HEK293 (cell line): ENCODE data around the gene SNX20.

Experiments used
- CTCF ChIA-PET: fragments of 350-600 bp; formaldehyde crosslinking; extraction: SDS; loops from one replicate; lab custom pipeline; 2021; ENCODE audit warnings: antibody characterized with exemption; lab: Yijun Ruan, JAX
- POLR2A ChIA-PET: fragments of 300-600 bp; formaldehyde crosslinking; extraction: SDS; loops from one replicate; lab custom pipeline; 2020; ENCODE audit warnings: antibody characterized with exemption, inconsistent platforms; lab: Yijun Ruan, JAX
- H3K27ac ChIP-seq: fragments of 200-500 bp; sonication (Bioruptor generic); 2 replicates; pipeline ENCODE4 v1.5.1; 2014; ENCODE audit warnings: low read depth, low read length, control low read depth, inconsistent platforms; ENCODE audit errors: extremely low read depth
- H3K36me3 ChIP-seq, 2 experiments: fragments of 200-500 bp in 1 of 2; sonication (Bioruptor generic) in 1 of 2; 1 replicate in 1 of 2; 2 replicates in 1 of 2; pipeline ENCODE4 v1.5.1; 2014 to 2017; ENCODE audit warnings: inconsistent platforms in 2 of 2, low read length in 2 of 2; ENCODE audit not compliant: control insufficient read depth in 2 of 2, insufficient read depth in 1 of 2
- H3K4me1 ChIP-seq: fragments of 200-500 bp; sonication (Bioruptor generic); 2 replicates; pipeline ENCODE4 v1.5.1; 2014; ENCODE audit warnings: mild to moderate bottlenecking, low read length, inconsistent platforms; ENCODE audit not compliant: control insufficient read depth, insufficient read depth
- H3K4me3 ChIP-seq: 2 replicates; pipeline ENCODE4 v1.5.1; 2011; ENCODE audit warnings: low read depth, mild to moderate bottlenecking, control low read depth, low read length, moderate library complexity
- H3K9me3 ChIP-seq: fragments of 200-500 bp; sonication (Bioruptor generic); 2 replicates; pipeline ENCODE4 v1.5.1; 2014; ENCODE audit warnings: low read depth, low read length, inconsistent platforms; ENCODE audit not compliant: control insufficient read depth, insufficient read depth
- BCL11A ChIP-seq: fragments of 450-650 bp; formaldehyde crosslinking; IDR thresholded peaks from 2 replicates; pipeline ENCODE4 v1.5.1; 2016; ENCODE audit warnings: low read depth, missing biosample characterization, missing genetic modification characterization
- GLIS2 ChIP-seq: fragments of 450-650 bp; formaldehyde crosslinking; IDR thresholded peaks from 2 replicates; pipeline ENCODE4 v1.5.1; 2016; ENCODE audit warnings: missing biosample characterization, missing genetic modification characterization
- KLF16 ChIP-seq: fragments of 450-650 bp; formaldehyde crosslinking; IDR thresholded peaks from 2 replicates; pipeline ENCODE4 v1.5.1; 2017; ENCODE audit warnings: missing biosample characterization, missing genetic modification characterization
- MZF1 ChIP-seq: fragments of 450-650 bp; formaldehyde crosslinking; IDR thresholded peaks from 2 replicates; pipeline ENCODE4 v1.5.1; 2017; ENCODE audit warnings: missing biosample characterization, missing genetic modification characterization, borderline replicate concordance
- RBAK ChIP-seq: fragments of 450-650 bp; formaldehyde crosslinking; IDR thresholded peaks from 2 replicates; pipeline ENCODE4 v1.5.1; 2016; ENCODE audit warnings: missing biosample characterization, missing genetic modification characterization
- REST ChIP-seq: fragments of 450-650 bp; formaldehyde crosslinking; IDR thresholded peaks from 2 replicates; pipeline ENCODE4 v1.5.1; 2016; ENCODE audit warnings: missing biosample characterization, missing genetic modification characterization
- SCRT2 ChIP-seq: fragments of 450-650 bp; formaldehyde crosslinking; IDR thresholded peaks from 2 replicates; pipeline ENCODE4 v1.5.1; 2016; ENCODE audit warnings: missing biosample characterization, missing genetic modification characterization
- SETDB1 ChIP-seq: IDR thresholded peaks from one replicate; pipeline ENCODE4 v1.6.1; 2017; ENCODE audit warnings: mild to moderate bottlenecking, low read length, moderate library complexity, mixed read lengths; ENCODE audit not compliant: insufficient read length
- WT1 ChIP-seq: fragments of 450-650 bp; formaldehyde crosslinking; IDR thresholded peaks from 2 replicates; pipeline ENCODE4 v1.5.1; 2016; ENCODE audit warnings: missing biosample characterization, missing genetic modification characterization
- ZBTB10 ChIP-seq: fragments of 450-650 bp; formaldehyde crosslinking; IDR thresholded peaks from 2 replicates; pipeline ENCODE4 v1.5.1; 2016; ENCODE audit warnings: missing biosample characterization, missing genetic modification characterization
- ZBTB6 ChIP-seq: fragments of 450-650 bp; formaldehyde crosslinking; IDR thresholded peaks from 2 replicates; pipeline ENCODE4 v1.5.1; 2017; ENCODE audit warnings: missing biosample characterization, missing genetic modification characterization
- ZFHX2 ChIP-seq: fragments of 450-650 bp; formaldehyde crosslinking; conservative IDR thresholded peaks from 2 replicates; pipeline ENCODE4 v1.5.1; 2016; ENCODE audit warnings: missing biosample characterization, missing genetic modification characterization
- ZNF146 ChIP-seq: fragments of 450-650 bp; formaldehyde crosslinking; IDR thresholded peaks from 2 replicates; pipeline ENCODE4 v1.5.1; 2016; ENCODE audit warnings: missing biosample characterization, missing genetic modification characterization
- ZNF239 ChIP-seq: fragments of 450-650 bp; formaldehyde crosslinking; IDR thresholded peaks from 2 replicates; pipeline ENCODE4 v1.5.1; 2016; ENCODE audit warnings: missing biosample characterization, missing genetic modification characterization
- ZNF302 ChIP-seq: fragments of 450-650 bp; formaldehyde crosslinking; IDR thresholded peaks from 2 replicates; pipeline ENCODE4 v1.5.1; 2016; ENCODE audit warnings: missing biosample characterization, missing genetic modification characterization, low read depth
- ZNF391 ChIP-seq: fragments of 450-650 bp; formaldehyde crosslinking; IDR thresholded peaks from 2 replicates; pipeline ENCODE4 v1.5.1; 2016; ENCODE audit warnings: low read depth, missing biosample characterization, missing genetic modification characterization, borderline replicate concordance
- ZNF514 ChIP-seq: fragments of 450-650 bp; formaldehyde crosslinking; IDR thresholded peaks from 2 replicates; pipeline ENCODE4 v1.5.1; 2016; ENCODE audit warnings: missing biosample characterization, missing genetic modification characterization
- ZNF521 ChIP-seq: fragments of 450-650 bp; formaldehyde crosslinking; IDR thresholded peaks from 2 replicates; pipeline ENCODE4 v1.5.1; 2017; ENCODE audit warnings: missing biosample characterization, mild to moderate bottlenecking, missing genetic modification characterization
- ZNF558 ChIP-seq: fragments of 450-650 bp; formaldehyde crosslinking; IDR thresholded peaks from 2 replicates; pipeline ENCODE4 v1.5.1; 2016; ENCODE audit warnings: missing biosample characterization, missing genetic modification characterization
- ZNF580 ChIP-seq: fragments of 450-650 bp; formaldehyde crosslinking; IDR thresholded peaks from 2 replicates; pipeline ENCODE4 v1.5.1; 2016; ENCODE audit warnings: missing biosample characterization, missing genetic modification characterization
- ZNF623 ChIP-seq: fragments of 450-650 bp; formaldehyde crosslinking; IDR thresholded peaks from 2 replicates; pipeline ENCODE4 v1.5.1; 2016; ENCODE audit warnings: missing biosample characterization, missing genetic modification characterization
- ZNF664 ChIP-seq: fragments of 450-650 bp; formaldehyde crosslinking; IDR thresholded peaks from 2 replicates; pipeline ENCODE4 v1.5.1; 2016; ENCODE audit warnings: missing biosample characterization, missing genetic modification characterization
- ZNF670 ChIP-seq: fragments of 450-650 bp; formaldehyde crosslinking; IDR thresholded peaks from 2 replicates; pipeline ENCODE4 v1.5.1; 2016; ENCODE audit warnings: missing biosample characterization, missing genetic modification characterization, low read depth

Gene SNX20

GRCh38 chr16:50626868-50627267 lies 54.2 kb downstream of the SNX20 start:
- Histone ChIP-seq H3K27ac (no peak overlapping the region), H3K4me3 (no peak overlapping the region), H3K4me1 (no peaks in the 10 kb centered on the region), H3K36me3 (no peaks in the 10 kb centered on the region), H3K9me3 (no peaks in the 10 kb centered on the region)
- TF ChIP-seq RBAK (no peak), ZNF391 (no peak), ZNF302 (tag by site-specific recombination) (no peak), ZNF664 (tag by site-specific recombination) (no peak), SCRT2 (peak; percentile 45; the same call in 1 of the 2 replicates), ZNF558 (tag by site-specific recombination) (no peak)
- POLR2A ChIA-PET: no interaction called here
- CTCF ChIA-PET: interaction anchor here (0.9 kb wide), 1 partner anchor 253 kb away, joined by 3 read pairs; no protein-coding TSS in a partner anchor

- no peaks in the 10 kb centered on the region for H3K9me3 ChIP-seq
- H3K4me1 ChIP-seq: no peaks in the 10 kb centered on the region
- H3K27ac ChIP-seq: no peak overlapping the region
- POLR2A ChIA-PET: no interaction called here
- H3K4me3 ChIP-seq: no peak overlapping the region
- TF ChIP-seq ZNF239: no peak
- no peak for TF ChIP-seq ZNF146 (tag by site-specific recombination)
- TF ChIP-seq ZBTB10 (tag by site-specific recombination): no peak
- no peak for TF ChIP-seq ZBTB6
- TF ChIP-seq ZNF521 (tag by site-specific recombination): no peak
- no peak for TF ChIP-seq SCRT2
- CTCF ChIA-PET: interaction anchor here (0.5 kb wide), 1 partner anchor 660 kb away, joined by 3 read pairs; no protein-coding TSS in a partner anchor
- H3K36me3 ChIP-seq: no peaks in the 10 kb centered on the region
Measured at GRCh38 chr16:50625374-50625773, 55.7 kb downstream of the SNX20 start.

GRCh38 chr16:50624449-50624970 lies 56.6 kb downstream of the SNX20 start:
- ChIA-PET CTCF (no interaction called here), POLR2A (no interaction called here)
- H3K27ac ChIP-seq: no peak overlapping the region
- H3K4me1 ChIP-seq: no peaks in the 10 kb centered on the region
- no peaks in the 10 kb centered on the region for H3K9me3 ChIP-seq
- no peak overlapping the region for H3K4me3 ChIP-seq
- H3K36me3 ChIP-seq: no peaks in the 10 kb centered on the region
- TF ChIP-seq ZBTB10 (tag by site-specific recombination): no peak
- no peak for TF ChIP-seq BCL11A (tag by site-specific recombination)
- TF ChIP-seq WT1 (tag by site-specific recombination): no peak
- TF ChIP-seq ZNF670 (tag by site-specific recombination): no peak
- TF ChIP-seq KLF16 (tag by site-specific recombination): no peak
- no peak for TF ChIP-seq GLIS2
- no peak for TF ChIP-seq SETDB1
- TF ChIP-seq ZNF514 (tag by site-specific recombination): no peak
- TF ChIP-seq ZFHX2 (tag by site-specific recombination): no peak
- no peak for TF ChIP-seq ZNF623
- TF ChIP-seq ZNF521 (tag by site-specific recombination): no peak
- no peak for TF ChIP-seq REST
- TF ChIP-seq ZNF580 (tag by site-specific recombination): no peak
- no peak for TF ChIP-seq MZF1 (tag by site-specific recombination)
